GM21447 (cell line): ENCODE data around the gene SLCO3A1.

Source experiments
- ATAC-seq: cut with Tn5 transposase; IDR thresholded peaks from one replicate; pipeline ENCODE4 v1.9.1; 2021; ENCODE audit not compliant: unreplicated experiment

Gene SLCO3A1

GRCh38 chr15:91936927-91937326, 83.4 kb downstream of the SLCO3A1 start:
- ATAC-seq, result no peak

- no peak for ATAC-seq
Observed at GRCh38 chr15:91938136-91938535, 84.6 kb downstream of the SLCO3A1 start.

GRCh38 chr15:91939403-91939831, 85.9 kb downstream of the SLCO3A1 start:
- ATAC-seq, result no peak

- ATAC-seq, result no peak
Observed at GRCh38 chr15:91940496-91941381, 87.2 kb downstream of the SLCO3A1 start.

GRCh38 chr15:91941871-91942658, 88.6 kb downstream of the SLCO3A1 start:
- no peak for ATAC-seq

GRCh38 chr15:91942720-91943394, 89.3 kb downstream of the SLCO3A1 start:
- no peak for ATAC-seq

- no peak for ATAC-seq
Observed at GRCh38 chr15:91944331-91944730, 90.8 kb downstream of the SLCO3A1 start.

GRCh38 chr15:91945385-91945784, 91.9 kb downstream of the SLCO3A1 start:
- no peak for ATAC-seq

- ATAC-seq, result no peak
Observed at GRCh38 chr15:91946075-91946474, 92.6 kb downstream of the SLCO3A1 start.

GRCh38 chr15:91946581-91947292, 93.2 kb downstream of the SLCO3A1 start:
- no peak for ATAC-seq

- ATAC-seq, result no peak
Observed at GRCh38 chr15:91947293-91947679, 93.8 kb downstream of the SLCO3A1 start.

GRCh38 chr15:91947683-91948608, 94.4 kb downstream of the SLCO3A1 start:
- ATAC-seq, result no peak

GRCh38 chr15:91949361-91949760, 95.9 kb downstream of the SLCO3A1 start:
- ATAC-seq, result no peak

GRCh38 chr15:91950054-91950453, 96.5 kb downstream of the SLCO3A1 start:
- no peak for ATAC-seq

- ATAC-seq, result no peak
Observed at GRCh38 chr15:91950631-91951329, 97.3 kb downstream of the SLCO3A1 start.

- no peak for ATAC-seq
Observed at GRCh38 chr15:91952216-91952615, 98.7 kb downstream of the SLCO3A1 start.

- ATAC-seq, result no peak
Observed at GRCh38 chr15:91953432-91953831, 99.9 kb downstream of the SLCO3A1 start.

- ATAC-seq, result no peak
Observed at GRCh38 chr15:91954292-91954691, 100.8 kb downstream of the SLCO3A1 start.
